ENCODE data around the gene SLC39A11. TPM values are rescaled to one million over a fixed set of nuclear protein-coding genes. Genes with fewer than 3 reads are reported as not detected.

SLC39A11 gene
- total RNA-seq, 1 experiment from 2014 or later, result 57.1 TPM

GRCh38 chr17:72833128-72833765 lies 259.2 kb downstream of the SLC39A11 start:
- no TSS peak for BruUV-seq (replicated peaks)
- H2AFZ ChIP-seq, result no peak overlapping the region
- no peak overlapping the region for H3K27ac ChIP-seq
- TF ChIP-seq EZH2 (IDR thresholded peaks at IDR 0.05; ENCODE audit: low read depth), result no peak
- no peak for TF ChIP-seq CTCF (conservative IDR thresholded peaks at IDR 0.05)
- no peaks in the 10 kb centered on the region for H3K9me2 ChIP-seq (ENCODE audit: insufficient read depth)
- no peak overlapping the region for H3K4me3 ChIP-seq
- H3K9me3 ChIP-seq (ENCODE audit: insufficient read depth, low read depth), result no peaks in the 10 kb centered on the region
- no peaks in the 10 kb centered on the region for H4K20me1 ChIP-seq (ENCODE audit: insufficient read depth)
- H3K27me3 ChIP-seq (ENCODE audit: insufficient read depth, low read depth), result no peaks in the 10 kb centered on the region
- intact Hi-C loops (cut with micrococcal nuclease; ENCODE audit: unreplicated experiment), result no loop called here
- H3F3A ChIP-seq (ENCODE audit: insufficient read depth, low read depth), result no peaks in the 10 kb centered on the region
- H3K36me3 ChIP-seq (ENCODE audit: low read depth), result no peaks in the 10 kb centered on the region
- no peak for DNase-seq
- ChIA-PET POLR2A (ENCODE audit: unreplicated experiment) (no interaction called here), CTCF (interaction anchor here (0.6 kb wide), 1 partner anchor 685 kb away, joined by 13 read pairs; no protein-coding TSS in a partner anchor)
- H3K4me1 ChIP-seq (replicated peaks; ENCODE audit: insufficient read depth), result no peaks in the 10 kb centered on the region
- H3K79me2 ChIP-seq (ENCODE audit: low read depth), result no peaks in the 10 kb centered on the region
- H3K4me2 ChIP-seq, result no peak overlapping the region

- Histone ChIP-seq H3K4me3 (no peak overlapping the region), H3K4me2 (no peak overlapping the region), H4K20me1 (ENCODE audit: insufficient read depth) (no peaks in the 10 kb centered on the region), H3K27ac (no peak overlapping the region), H3K4me1 (replicated peaks; ENCODE audit: insufficient read depth) (no peaks in the 10 kb centered on the region), H3K36me3 (ENCODE audit: low read depth) (no peaks in the 10 kb centered on the region), H3K9me3 (ENCODE audit: insufficient read depth, low read depth) (no peaks in the 10 kb centered on the region), H3K27me3 (ENCODE audit: insufficient read depth, low read depth) (no peaks in the 10 kb centered on the region), H3F3A (ENCODE audit: insufficient read depth, low read depth) (no peaks in the 10 kb centered on the region), H2AFZ (no peak overlapping the region), H3K9me2 (ENCODE audit: insufficient read depth) (no peaks in the 10 kb centered on the region), H3K79me2 (ENCODE audit: low read depth) (no peaks in the 10 kb centered on the region)
- DNase-seq, result no peak
- TF ChIP-seq EZH2 (IDR thresholded peaks at IDR 0.05; ENCODE audit: low read depth) (no peak), CTCF (conservative IDR thresholded peaks at IDR 0.05) (no peak)
- intact Hi-C loops (cut with micrococcal nuclease; ENCODE audit: unreplicated experiment), result no loop called here
- BruUV-seq (replicated peaks), result no TSS peak
- CTCF ChIA-PET, result no interaction called here
- POLR2A ChIA-PET (ENCODE audit: unreplicated experiment), result no interaction called here
These were observed 260.2 kb downstream of the SLC39A11 start for GRCh38 chr17:72832306-72832705.

DNA sequence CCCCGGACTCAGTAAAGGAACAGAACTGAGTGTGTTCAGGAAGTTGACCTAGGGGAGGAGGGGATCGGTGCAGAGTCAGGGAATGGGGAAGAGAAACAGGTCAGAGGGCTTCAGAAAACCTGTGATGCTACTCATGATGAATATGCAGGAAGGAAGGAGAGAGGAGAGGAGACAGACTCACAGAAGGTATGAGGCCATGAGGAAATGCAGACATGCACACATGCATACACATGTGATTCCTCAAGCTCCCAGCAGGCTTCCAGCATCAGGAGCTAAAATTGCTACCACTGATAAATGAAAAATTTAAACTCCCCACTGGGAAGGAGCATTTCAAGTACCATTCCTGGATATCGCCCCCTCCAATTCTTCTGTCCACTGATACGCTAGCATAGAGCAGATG lies 262.6 kb downstream of the SLC39A11 start:
- no peak overlapping the region for H3K27ac ChIP-seq
- no peak overlapping the region for H2AFZ ChIP-seq
- ChIA-PET POLR2A (ENCODE audit: unreplicated experiment) (interaction anchor here (0.6 kb wide), 1 partner anchor 63 kb away, joined by 9 read pairs; no protein-coding TSS in a partner anchor), CTCF (no interaction called here)
- H4K20me1 ChIP-seq (ENCODE audit: insufficient read depth), result no peaks in the 10 kb centered on the region
- BruUV-seq (replicated peaks), result no TSS peak
- peaks cover 18% of the 10 kb centered on the region for H3K9me3 ChIP-seq (ENCODE audit: insufficient read depth, low read depth)
- no peaks in the 10 kb centered on the region for H3K9me2 ChIP-seq (ENCODE audit: insufficient read depth)
- DNase-seq, result no peak
- no peak overlapping the region for H3K4me3 ChIP-seq
- TF ChIP-seq CTCF (conservative IDR thresholded peaks at IDR 0.05), result no peak
- no peak for TF ChIP-seq EZH2 (IDR thresholded peaks at IDR 0.05; ENCODE audit: low read depth)
- no peak overlapping the region for H3K4me2 ChIP-seq
- H3K4me1 ChIP-seq (replicated peaks; ENCODE audit: insufficient read depth), result no peaks in the 10 kb centered on the region
- no peaks in the 10 kb centered on the region for H3K79me2 ChIP-seq (ENCODE audit: low read depth)
- H3K36me3 ChIP-seq (ENCODE audit: low read depth), result peaks cover 7% of the 10 kb centered on the region
- no peaks in the 10 kb centered on the region for H3F3A ChIP-seq (ENCODE audit: insufficient read depth, low read depth)
- intact Hi-C loops (cut with micrococcal nuclease; ENCODE audit: unreplicated experiment), result no loop called here
- H3K27me3 ChIP-seq (ENCODE audit: insufficient read depth, low read depth), result no peaks in the 10 kb centered on the region

Data from PC-9 (cell line).